GM12873 (cell line): ENCODE results near the gene NFIC.

Experiments used
- CTCF ChIP-seq: IDR thresholded peaks from 2 replicates; pipeline ENCODE4 v1.5.1; 2012; ENCODE audit warnings: low read depth, mild to moderate bottlenecking, moderate library complexity, low read length, control low read depth; ENCODE audit not compliant: insufficient read depth; ENCODE audit errors: missing control alignments

Gene NFIC

GRCh38 chr19:3359919-3360420, 6.4 kb upstream of the NFIC start:
- no peak for TF ChIP-seq CTCF

- TF ChIP-seq CTCF = peak; percentile 7
Observed at GRCh38 chr19:3360421-3361383, 5.7 kb upstream of the NFIC start.

GRCh38 chr19:3361384-3362216, 4.8 kb upstream of the NFIC start:
- no peak for TF ChIP-seq CTCF

GRCh38 chr19:3362217-3362906, 4.0 kb upstream of the NFIC start:
- no peak for TF ChIP-seq CTCF

GRCh38 chr19:3363841-3364500, 2.4 kb upstream of the NFIC start:
- no peak for TF ChIP-seq CTCF

- no peak for TF ChIP-seq CTCF
Observed at GRCh38 chr19:3364501-3364858, 1.9 kb upstream of the NFIC start.
